KG1 (cell line): ENCODE measurements around the gene IFITM1.
"Not testable (repeated sequence)": the region's sequence is repeated elsewhere in the genome, so short reads cannot be mapped to it uniquely, and the experiment has no call there.

ENCODE experiments used
- DNase-seq: peaks from one replicate; lab custom pipeline; 2025; lab: John Stamatoyannopoulos, UW

Gene IFITM1

DNA sequence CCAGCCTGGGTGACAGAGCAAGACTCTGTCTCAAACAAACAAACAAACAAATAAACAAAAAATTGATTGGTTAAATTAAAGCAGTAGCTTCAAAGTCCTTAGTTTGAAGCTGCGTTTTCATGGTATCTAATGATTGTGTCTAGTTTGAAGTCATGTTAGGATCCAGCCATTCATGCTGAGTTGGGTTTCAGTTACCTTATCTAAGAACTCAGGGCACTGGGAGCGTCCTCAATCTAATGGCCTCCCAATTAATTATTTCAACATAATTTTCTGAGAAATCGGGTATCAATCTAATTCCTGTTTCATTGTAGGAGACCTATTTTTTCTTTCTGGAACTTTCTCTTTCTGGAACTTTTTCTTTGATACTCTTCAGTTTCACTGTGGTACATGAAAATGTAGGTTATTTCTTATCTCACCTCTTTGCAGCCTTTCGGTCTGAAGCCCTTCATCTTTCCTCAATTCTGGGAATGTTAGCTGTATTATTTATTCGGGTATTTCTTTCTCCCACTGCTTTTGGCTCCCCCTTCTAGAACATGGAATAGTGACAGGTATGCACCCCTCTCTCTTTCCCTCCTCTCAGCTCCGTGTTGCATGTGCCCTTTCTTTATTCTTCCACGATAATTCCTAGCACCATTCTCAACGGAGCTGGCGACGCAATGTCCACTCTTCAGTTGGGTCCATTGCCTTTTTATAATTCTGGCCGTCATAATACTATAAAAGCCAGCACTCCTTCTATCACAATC, 31.2 kb downstream of the IFITM1 start:
- no peak for DNase-seq

DNA sequence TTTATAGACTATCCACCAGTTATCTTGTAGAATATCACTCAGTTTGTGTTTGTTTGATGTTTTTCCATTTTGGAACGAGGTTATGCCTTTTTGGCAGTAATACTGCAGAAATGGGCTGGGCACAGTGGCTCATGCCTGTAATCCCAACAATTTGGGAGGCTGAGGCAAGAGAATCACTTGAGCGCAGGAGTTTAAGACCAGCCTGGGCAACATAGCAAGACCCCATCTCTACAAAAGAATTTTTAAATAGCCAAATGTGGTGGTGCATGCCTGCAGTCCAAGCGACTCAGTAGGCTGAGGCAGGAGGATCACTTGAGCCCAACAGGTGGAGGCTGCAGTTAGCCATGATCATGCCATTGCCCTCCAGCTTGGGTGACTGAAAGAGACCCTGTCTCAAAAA, 32.7 kb downstream of the IFITM1 start:
- no peak for DNase-seq

DNA sequence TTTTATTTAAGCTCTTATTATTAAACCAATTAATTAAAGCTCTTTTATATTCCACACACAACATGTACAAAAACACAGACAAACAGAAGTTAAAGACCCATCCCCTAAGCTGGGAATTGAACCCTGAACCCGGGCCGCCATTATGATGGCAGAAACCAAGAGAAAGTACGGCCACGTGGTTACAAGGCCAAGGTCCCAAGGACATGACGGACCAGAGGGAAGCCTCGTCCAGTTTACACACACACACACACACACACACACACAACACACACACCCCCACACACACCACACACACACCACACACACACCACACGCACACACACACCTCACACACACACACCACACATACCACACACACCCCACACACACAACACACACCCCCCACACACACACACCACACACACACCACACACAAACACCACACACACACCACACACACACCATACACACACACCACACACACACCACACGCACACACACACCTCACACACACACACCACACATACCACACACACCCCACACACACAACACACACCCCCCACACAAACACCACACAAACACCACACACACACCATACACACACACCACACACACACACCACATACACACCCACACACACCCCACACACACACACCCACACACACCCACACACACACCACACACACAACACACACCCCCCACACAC, 35.6 kb downstream of the IFITM1 start:
- DNase-seq, result not testable (repeated sequence)

DNA sequence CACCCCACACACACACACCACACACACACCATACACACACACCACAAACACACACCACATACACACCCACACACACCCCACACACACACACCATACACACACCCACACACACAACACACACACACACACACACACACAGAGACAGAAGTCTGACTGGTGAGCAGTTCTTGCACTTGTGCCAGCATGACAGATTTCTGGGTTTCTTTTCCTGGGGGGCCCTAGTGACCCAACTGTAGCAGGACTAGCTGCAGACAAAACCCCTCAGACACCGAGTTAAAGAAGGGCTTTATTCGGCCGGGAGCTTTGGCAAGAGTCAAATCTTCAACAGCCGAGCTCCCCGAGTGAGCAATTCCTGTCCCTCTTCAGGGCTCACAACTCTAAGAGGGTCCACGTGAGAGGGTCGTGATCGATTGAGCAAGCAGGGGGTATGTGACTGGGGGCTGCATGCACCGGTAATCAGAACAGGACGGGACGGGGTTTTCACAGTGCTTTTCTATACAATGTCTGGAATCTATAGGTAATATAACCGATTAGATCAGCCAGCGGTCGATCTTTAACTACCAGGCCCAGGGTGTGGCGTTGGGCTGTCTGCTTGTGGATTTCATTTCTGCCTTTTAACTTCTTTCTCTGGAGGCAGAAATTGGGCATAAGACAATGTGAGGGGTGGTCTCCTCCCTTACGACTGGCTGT, 36.3 kb downstream of the IFITM1 start:
- DNase-seq, result not testable (repeated sequence)

DNA sequence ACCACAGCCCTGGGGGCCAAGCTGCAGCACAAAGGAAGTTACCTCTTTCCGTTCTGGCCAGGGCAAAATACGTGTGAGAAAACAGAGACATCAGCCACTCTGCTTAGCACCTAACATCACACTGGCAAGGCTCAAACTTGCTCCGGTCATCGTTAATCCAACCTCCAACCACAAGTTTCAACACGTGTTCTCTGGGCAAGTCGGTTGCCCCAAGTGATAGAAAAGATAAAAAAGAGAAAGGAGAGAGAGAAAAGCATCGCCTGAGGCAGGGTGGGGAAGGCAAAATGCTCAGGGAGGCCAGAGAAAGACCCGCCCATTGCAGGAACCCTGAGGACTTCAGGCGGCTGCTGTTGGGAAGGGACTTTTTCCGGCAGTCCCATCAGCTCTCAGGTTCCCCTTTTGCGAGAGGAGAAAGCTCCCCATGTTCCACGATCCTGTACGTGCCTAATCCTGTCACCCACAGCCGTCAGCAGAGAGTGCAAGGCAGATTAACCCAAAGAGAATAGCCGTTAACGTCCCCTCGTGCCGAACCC, 36.9 kb downstream of the IFITM1 start:
- DNase-seq, result no peak

DNA sequence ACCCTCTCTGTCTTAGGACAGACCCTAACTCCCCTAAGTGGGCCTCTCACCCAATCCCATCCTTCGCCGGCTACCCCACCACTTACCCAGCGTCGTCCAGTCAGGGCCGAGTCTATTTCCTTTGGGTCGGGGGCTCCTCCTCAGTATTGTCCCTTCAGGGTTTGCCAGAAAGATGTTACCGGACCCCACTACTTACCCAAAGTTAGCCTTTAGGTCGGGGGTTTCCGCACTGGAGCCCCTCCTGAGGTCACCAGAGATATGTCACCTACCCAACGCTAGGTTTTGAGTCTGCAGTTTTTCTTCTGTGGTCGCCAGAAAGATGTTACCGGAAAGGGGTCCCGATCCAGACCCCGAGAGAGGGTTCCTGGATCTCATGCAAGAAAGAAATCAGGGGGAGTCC, 37.6 kb downstream of the IFITM1 start:
- no peak for DNase-seq

DNA sequence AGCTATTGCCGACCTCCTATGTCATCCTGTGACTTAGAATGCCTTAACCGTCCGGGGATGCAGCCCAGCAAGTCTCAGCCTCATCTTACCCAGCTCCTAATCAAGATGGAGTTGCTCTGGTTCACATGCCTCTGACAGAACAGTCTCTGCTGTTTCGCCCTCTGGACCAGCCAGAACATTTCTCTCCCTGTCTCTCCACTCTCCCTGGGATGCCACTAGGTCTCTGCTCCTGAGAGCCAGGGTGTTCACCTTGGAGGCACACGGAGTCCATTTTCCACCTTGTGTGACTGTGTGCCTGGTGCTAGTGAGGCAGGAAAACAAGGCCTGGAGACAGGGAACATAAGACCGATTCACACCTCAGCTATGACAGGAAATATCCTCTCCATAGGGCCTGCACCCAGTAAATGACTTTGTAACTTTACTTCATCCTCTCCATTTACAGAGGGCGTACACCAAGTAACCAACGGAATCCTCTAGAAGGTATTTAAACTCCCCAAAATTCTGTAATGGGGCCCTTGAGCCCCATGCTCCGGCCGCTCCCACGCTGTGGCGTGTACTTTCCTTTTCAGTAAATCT, 38.7 kb downstream of the IFITM1 start:
- no peak for DNase-seq

DNA sequence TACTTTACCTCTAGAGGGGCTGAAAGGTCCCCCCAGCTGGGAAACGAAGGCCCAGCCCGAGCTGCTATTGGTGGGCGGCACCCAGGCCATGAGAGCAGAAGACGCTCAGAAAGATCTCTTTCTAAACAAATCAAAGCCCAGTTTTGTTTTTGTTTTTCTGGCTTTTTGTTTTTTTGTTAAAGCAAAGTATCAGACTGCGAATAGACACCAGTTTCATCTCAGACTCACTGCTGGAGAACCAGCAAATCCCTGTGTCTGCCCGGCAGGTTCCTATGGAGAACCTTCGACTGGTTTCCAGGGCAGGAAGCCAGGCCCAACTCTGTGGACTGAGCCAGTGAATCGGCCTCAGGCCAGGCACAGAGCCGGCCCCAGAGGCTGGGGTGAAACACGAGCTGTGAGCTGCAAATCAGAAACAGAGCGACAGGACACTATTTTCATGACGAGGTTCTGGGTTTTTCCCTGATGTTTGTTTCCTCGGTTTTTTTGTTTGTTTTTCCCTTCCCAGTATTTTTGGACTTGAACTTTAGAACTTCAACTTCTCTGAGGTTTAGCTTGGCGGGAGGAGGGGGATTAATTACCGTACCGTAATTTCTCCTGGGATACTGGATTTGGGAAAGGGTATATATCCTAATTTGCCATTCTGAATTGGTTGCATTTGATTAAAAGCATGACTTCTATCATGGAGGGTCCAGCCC, 39.5 kb downstream of the IFITM1 start:
- DNase-seq, result no peak

DNA sequence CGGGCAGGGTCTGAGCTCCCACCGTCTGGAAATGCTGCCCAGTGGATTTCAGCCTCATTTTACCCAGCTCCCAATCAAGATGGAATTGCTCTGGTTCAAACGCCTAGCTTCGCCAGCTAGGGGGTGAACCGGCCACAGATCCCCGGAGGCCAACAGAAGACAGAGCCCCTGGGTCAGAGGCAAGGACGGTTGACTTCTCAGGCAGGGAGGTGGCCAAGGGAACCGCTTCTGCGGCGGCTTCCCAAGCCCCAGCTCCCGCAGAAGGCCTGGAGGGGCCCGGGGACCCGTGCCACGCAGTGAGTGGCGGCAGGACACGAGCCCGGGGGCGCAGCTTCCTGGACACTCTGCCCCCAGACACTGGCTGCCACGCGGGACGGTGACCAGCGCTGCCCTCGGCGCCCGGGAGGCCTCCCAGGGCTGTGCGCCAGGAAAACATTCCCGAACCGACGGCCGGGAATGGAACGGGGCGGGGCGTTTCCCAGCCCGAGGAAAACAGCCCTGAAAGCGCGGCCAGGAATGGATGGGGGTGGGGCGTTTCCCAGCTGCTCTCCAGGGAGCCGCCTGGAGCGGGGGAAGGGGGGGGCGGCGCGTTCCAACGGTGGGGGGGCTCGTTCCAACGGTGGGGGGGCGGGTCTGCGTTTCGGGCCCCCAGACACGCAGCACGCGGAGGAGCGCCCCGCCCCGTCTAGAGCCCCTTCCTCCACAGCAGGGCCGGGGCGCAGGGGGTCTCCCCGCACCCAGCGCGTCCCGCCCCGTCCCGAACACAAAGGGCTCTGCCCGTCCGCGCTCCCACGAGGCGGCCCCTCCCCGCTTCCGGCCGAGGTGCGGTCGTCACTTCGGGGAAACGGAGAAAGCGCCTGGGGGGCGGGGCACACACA, 42.0 kb downstream of the IFITM1 start:
- no peak for DNase-seq

DNA sequence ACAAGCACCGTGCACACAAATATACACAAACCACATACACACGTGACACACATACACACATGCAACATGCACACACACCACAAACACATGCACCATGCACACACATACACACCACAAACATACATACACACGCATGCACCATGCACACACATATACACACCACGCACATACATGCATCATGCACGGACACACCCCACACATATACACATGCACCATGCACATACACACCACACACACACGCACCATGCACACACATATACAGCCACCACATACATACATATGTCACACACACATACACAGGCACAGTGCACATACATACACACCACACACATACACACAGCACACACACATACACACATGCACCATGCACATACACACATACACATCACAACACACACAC, 42.8 kb downstream of the IFITM1 start:
- DNase-seq, result no peak

DNA sequence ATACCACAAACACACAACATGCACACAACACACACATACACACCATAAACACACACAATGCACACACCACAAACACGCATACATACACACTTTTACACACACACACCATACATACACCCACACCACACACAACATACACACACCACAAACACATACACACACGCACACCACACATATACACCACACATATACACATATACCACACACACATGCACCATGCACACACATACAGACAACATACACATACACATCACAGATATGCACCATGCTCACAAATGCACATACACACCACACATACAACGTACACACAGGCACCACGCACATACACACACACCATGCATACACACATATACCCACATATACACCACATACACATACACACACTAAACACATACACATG, 43.7 kb downstream of the IFITM1 start:
- no peak for DNase-seq

DNA sequence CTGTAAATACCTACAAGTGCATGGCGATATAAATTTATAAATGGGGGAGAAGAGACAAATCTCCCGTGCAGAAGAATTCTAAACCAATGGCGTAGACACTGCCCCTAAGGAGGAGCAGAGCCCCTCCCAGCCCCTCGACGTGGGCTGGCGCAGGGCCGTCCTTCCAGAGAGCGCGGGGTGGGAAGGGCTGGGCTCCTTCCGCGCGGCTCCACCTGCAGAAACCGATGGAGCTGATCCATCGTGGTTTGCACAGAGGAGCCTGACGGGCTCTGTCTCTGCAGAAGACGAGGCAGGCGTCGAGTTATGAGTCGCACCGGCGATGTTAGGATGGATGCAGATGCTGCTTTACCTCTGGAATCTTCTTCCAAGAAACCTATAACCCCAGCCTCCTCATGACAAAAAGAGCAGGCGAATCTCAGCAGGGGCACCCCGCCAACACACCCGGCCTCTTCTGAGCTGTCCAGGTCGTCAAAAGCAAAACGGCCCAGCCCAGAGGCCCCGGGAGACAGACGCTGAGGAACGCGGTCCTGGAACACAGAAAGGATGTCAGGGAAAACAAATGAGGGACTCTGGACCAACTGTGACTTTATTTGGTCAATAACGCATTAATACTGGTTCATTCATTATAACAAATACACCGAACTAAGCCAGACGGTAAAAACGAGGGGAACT, 44.4 kb downstream of the IFITM1 start:
- no peak for DNase-seq

DNA sequence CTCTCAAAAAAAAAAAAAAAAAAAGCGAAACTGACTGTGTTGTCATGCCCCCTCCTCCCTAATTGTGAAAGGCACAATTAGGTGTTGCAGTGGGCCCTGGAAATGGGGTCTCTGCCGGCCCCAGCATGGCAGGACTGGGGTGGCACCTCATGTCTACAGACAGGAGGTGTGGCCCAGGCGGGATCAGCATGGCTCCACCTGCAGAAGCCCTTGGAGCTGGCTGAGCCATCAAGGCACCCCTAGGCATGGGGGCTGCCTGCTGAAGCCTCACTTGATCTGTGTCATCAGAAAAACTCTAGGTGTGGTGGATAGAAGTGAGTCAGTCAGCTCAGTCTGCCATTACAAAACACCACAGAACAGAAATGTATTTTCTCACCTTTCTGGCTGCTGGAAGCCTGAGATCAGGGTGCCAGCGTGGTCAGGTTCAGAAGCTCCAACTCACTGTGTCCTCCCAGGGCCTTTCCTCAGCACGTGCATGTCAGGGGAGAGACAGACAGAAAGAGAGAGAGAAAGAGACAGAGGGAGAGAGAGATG, 45.4 kb downstream of the IFITM1 start:
- DNase-seq, result no peak

DNA sequence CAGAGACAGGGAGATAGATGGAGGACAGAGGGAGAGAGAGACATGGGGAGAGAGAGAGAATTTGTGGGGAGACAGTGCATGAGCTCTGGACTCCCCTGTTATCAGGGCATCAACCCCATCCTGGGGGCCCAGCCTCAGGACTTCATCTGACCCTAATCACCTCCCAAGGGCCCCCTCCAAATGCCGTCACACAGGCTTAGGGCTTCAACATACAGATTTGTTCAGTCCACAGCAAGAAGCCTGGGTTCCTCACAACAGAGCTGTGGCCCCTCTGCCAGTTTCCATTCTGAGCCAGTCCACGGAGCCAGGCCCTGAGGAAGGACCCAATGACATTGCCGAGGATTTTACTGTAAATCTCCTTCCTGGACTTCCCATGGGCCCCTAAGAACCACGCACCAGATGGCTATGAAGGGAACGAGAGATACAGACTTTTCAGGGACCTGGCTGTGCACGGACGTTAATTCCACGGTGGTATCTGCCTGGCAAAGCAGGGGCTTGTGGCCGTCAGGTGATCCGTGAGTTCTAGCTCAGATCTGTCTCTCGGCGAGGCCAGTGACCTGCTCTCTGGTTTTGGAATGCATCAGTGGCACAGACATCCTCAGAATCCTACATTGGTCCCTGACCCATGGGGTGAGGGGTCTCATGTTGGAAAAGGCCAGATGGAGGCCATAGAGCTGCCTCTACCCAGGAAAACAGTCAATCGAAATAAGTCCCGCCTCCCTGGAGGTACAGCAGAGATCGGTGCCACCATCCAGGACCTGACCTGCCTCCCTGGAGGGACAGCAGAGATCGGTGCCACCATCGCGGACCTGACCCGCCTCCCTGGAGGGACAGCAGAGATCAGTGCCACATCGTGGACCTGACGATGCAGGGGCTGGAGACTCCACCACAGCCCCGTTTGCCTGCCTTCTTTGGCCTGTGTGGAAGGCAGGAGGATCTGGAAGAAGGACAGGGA, 46.8 kb downstream of the IFITM1 start:
- no peak for DNase-seq

DNA sequence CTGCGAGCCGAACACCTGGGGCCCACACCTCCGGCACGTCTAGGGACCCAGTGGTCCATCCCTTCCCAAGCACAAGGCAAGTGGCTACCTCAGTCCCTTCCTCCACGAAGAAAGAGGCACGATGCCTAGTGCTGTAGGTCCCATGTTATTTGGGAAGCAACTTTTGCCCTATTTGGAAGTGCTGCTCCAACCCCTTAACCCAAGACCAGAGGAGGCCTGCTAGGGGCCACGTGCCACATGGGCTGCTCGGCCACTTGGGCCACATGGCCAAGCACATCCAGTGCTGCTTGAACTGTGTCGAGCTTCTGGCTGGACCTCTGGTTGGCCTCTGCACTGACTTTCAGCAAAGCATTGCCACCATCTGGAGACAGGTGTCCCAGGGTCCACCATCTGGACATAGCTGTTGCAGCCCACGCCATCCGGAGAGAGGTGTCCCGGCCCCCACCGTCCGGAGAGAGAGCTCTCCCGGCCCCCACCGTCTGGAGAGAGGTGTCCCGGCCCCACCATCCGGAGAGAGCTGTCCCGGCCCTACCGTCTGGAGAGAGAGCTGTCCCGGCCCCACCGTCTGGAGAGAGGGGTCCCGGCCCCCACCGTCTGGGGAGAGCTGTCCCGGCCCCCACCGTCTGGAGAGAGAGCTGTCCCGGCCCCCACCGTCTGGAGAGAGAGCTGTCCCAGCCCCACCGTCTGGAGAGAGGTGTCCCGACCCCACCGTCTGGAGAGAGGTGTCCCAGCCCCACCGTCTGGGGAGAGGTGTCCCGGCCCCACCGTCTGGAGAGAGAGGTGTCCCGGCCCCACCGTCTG, 49.0 kb downstream of the IFITM1 start:
- DNase-seq, result no peak

DNA sequence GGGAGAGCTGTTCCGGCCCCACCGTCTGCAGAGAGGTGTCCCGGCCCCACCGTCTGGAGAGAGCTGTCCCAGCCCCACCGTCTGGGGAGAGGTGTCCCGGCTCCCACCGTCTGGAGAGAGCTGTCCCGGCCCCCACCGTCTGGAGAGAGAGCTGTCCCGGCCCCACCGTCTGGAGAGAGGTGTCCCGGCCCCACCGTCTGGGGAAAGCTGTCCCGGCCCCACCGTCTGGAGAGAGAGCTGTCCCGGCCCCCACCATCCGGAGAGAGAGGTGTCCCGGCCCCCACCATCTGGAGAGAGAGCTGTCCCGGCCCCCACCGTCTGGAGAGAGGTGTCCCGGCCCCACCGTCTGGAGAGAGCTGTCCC, 49.6 kb downstream of the IFITM1 start:
- DNase-seq, result not testable (repeated sequence)

DNA sequence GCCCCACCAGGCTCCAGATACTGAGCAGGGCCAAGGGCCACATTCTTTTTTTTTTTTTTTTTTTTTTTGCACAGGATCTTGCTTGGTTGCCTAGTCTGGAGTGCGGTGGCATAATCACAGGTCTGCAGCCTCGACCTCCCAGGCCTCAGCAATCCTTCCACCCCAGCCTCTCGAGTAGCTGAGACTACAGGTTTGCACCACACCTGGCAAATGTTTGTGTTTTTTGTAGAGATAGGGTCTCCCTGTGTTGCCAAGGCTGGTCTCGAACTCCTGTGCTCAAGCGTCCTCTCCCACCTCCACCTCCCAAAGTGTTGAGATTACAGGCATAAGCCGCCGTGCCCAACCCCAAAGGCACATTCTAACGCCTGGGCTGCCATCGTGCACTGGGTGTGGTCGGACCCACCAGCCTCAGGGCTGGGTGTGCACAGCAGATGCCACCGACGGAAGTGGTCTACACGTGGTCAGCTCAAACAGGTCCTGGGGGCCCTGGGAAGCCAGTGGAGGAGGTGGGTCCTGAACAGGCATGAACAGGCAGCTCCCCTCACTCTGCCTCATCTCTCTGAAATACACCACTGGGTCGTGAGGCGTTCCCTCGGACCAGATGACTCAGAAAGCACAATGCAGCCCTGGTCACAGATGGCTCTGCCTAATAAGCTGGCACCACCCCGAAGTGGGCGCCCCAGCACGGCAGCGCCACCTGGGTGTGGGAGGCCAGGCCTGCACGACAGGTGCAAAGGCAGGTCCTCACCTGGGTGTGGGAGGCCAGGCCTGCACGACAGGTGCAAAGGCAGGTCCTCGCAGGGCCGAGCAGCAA, 50.3 kb downstream of the IFITM1 start:
- DNase-seq, result no peak
